ENCODE data around the gene CREM.

CREM gene

GRCh38 chr10:35217455-35217854 lies 90.8 kb downstream of the CREM start:
- ATAC-seq, result no peak
- no peak for TF ChIP-seq ZNF70 (CRISPR knock-in tag; IDR thresholded peaks at IDR 0.05)
- TF ChIP-seq SNAI2 (CRISPR knock-in tag; IDR thresholded peaks at IDR 0.05), result no peak
- no peak for TF ChIP-seq TOX (CRISPR knock-in tag; IDR thresholded peaks at IDR 0.05; ENCODE audit: borderline replicate concordance)
- TF ChIP-seq BACH2 (CRISPR knock-in tag; IDR thresholded peaks at IDR 0.05; ENCODE audit: borderline replicate concordance), result no peak
- no peak for TF ChIP-seq TCF4 (CRISPR knock-in tag; IDR thresholded peaks at IDR 0.05; ENCODE audit: borderline replicate concordance)
- no peak for TF ChIP-seq ZC3H10 (CRISPR knock-in tag; IDR thresholded peaks at IDR 0.05)
- TF ChIP-seq, protein P1, sequence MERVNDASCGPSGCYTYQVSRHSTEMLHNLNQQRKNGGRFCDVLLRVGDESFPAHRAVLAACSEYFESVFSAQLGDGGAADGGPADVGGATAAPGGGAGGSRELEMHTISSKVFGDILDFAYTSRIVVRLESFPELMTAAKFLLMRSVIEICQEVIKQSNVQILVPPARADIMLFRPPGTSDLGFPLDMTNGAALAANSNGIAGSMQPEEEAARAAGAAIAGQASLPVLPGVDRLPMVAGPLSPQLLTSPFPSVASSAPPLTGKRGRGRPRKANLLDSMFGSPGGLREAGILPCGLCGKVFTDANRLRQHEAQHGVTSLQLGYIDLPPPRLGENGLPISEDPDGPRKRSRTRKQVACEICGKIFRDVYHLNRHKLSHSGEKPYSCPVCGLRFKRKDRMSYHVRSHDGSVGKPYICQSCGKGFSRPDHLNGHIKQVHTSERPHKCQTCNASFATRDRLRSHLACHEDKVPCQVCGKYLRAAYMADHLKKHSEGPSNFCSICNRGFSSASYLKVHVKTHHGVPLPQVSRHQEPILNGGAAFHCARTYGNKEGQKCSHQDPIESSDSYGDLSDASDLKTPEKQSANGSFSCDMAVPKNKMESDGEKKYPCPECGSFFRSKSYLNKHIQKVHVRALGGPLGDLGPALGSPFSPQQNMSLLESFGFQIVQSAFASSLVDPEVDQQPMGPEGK (CRISPR knock-in tag; IDR thresholded peaks at IDR 0.05; ENCODE audit: borderline replicate concordance), result no peak
- TF ChIP-seq ESRRG (CRISPR knock-in tag; IDR thresholded peaks at IDR 0.05), result no peak
- TF ChIP-seq ZFP30 (CRISPR knock-in tag; IDR thresholded peaks at IDR 0.05), result no peak
- no peak for TF ChIP-seq GLIS3 (CRISPR knock-in tag; IDR thresholded peaks at IDR 0.05)
- no peak for TF ChIP-seq TSHZ2 (CRISPR knock-in tag; IDR thresholded peaks at IDR 0.05)

DNA sequence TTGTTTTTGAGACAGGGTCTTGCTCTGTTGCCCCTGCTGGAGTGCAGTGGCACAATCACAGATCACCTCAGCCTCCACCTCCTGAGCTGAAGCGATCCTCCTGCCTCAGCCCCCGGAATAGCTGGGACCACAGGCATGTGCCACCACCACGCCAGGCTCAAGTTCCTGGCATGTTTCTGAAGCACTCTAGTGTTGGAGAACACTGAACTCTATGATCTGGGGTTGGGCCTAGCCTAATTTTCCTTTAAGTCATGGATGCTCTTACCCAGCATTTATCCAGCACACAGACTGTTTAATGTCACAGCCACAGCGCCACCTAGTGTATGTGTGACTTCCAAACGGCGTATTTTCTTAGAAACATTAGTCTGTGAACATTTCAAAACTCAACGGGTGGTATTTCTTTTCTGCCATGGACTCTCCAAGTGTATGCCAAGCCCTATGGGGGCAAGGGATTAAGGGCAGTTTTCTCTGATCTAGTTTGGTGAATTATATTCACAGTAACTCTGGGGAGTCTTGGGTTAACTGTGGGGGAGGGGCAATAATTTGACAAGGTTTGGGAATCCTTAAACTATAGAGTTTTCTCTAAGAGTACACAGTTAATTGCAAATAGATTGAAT lies 91.8 kb downstream of the CREM start:
- TF ChIP-seq, protein P2, sequence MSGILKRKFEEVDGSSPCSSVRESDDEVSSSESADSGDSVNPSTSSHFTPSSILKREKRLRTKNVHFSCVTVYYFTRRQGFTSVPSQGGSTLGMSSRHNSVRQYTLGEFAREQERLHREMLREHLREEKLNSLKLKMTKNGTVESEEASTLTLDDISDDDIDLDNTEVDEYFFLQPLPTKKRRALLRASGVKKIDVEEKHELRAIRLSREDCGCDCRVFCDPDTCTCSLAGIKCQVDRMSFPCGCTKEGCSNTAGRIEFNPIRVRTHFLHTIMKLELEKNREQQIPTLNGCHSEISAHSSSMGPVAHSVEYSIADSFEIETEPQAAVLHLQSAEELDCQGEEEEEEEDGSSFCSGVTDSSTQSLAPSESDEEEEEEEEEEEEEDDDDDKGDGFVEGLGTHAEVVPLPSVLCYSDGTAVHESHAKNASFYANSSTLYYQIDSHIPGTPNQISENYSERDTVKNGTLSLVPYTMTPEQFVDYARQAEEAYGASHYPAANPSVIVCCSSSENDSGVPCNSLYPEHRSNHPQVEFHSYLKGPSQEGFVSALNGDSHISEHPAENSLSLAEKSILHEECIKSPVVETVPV (CRISPR knock-in tag; IDR thresholded peaks at IDR 0.05), result no peak
- TF ChIP-seq RARB (CRISPR knock-in tag; IDR thresholded peaks at IDR 0.05) (no peak), TCF4 (CRISPR knock-in tag; IDR thresholded peaks at IDR 0.05; ENCODE audit: borderline replicate concordance) (no peak), CSDC2 (CRISPR knock-in tag; IDR thresholded peaks at IDR 0.05) (no peak), ZNF70 (CRISPR knock-in tag; IDR thresholded peaks at IDR 0.05) (no peak), ZFP3 (CRISPR knock-in tag; IDR thresholded peaks at IDR 0.05) (no peak), TOX (CRISPR knock-in tag; IDR thresholded peaks at IDR 0.05; ENCODE audit: borderline replicate concordance) (no peak), ZNF565 (CRISPR knock-in tag; conservative IDR thresholded peaks at IDR 0.05; ENCODE audit: low read depth) (no peak), CREB5 (CRISPR knock-in tag; IDR thresholded peaks at IDR 0.05; ENCODE audit: low read depth) (no peak), BACH2 (CRISPR knock-in tag; IDR thresholded peaks at IDR 0.05; ENCODE audit: borderline replicate concordance) (no peak), PPARA (CRISPR knock-in tag; IDR thresholded peaks at IDR 0.05; ENCODE audit: borderline replicate concordance) (no peak), ZC3H10 (CRISPR knock-in tag; IDR thresholded peaks at IDR 0.05) (no peak), POU6F1 (CRISPR knock-in tag; IDR thresholded peaks at IDR 0.05; ENCODE audit: borderline replicate concordance, low read depth) (no peak), OSR1 (CRISPR knock-in tag; IDR thresholded peaks at IDR 0.05) (no peak), TSHZ2 (CRISPR knock-in tag; IDR thresholded peaks at IDR 0.05) (no peak), ZNF8 (CRISPR knock-in tag; IDR thresholded peaks at IDR 0.05) (no peak), ESRRG (CRISPR knock-in tag; IDR thresholded peaks at IDR 0.05) (no peak), ZFP30 (CRISPR knock-in tag; IDR thresholded peaks at IDR 0.05) (no peak)
- ATAC-seq, result peak; percentile 94

All from SK-N-SH treated with all-trans-retinoic acid at 6 μM for 48 hours (cell line).